CD8-positive, alpha-beta memory T cell (primary cell): ENCODE data around the gene DPH1. TPM values are rescaled to one million over a fixed set of nuclear protein-coding genes. Genes with fewer than 3 reads are reported as not detected.
A peak's percentile ranks its signal among the peaks of the same experiment; 100 is the strongest.

ENCODE experiments used
- CTCF ChIA-PET: fragments of 350-600 bp; sonication (Branson Sonifier 250); formaldehyde crosslinking; loops from one replicate; lab custom pipeline; 2021; ENCODE audit warnings: antibody characterized with exemption; lab: Charles Lee
- POLR2A ChIA-PET: fragments of 350-600 bp; sonication (Branson Sonifier 250); formaldehyde crosslinking; loops from one replicate; lab custom pipeline; 2021; ENCODE audit warnings: antibody characterized with exemption; lab: Charles Lee
- DNase-seq, 5 donors: peaks; one replicate each; pipeline versions ENCODE4 v3.0.0 to v3.0.0-alpha.2; 2020 to 2022; ENCODE audit warnings: mixed read lengths in 1 of 5
- H3K27ac ChIP-seq: one replicate; pipeline ENCODE4 v1.7.0; 2013; ENCODE audit warnings: low read depth, mild to moderate bottlenecking, low read length, moderate library complexity
- H3K27me3 ChIP-seq: 2 replicates; pipeline ENCODE4 v1.7.0; 2013; ENCODE audit warnings: low read length, mild to moderate bottlenecking; ENCODE audit not compliant: insufficient read depth, poor library complexity, severe bottlenecking
- H3K36me3 ChIP-seq: 2 replicates; pipeline ENCODE4 v1.7.0; 2013; ENCODE audit warnings: mild to moderate bottlenecking, low read length, moderate library complexity; ENCODE audit not compliant: insufficient read depth
- H3K4me1 ChIP-seq: 2 replicates; pipeline ENCODE4 v1.7.0; 2013; ENCODE audit warnings: mild to moderate bottlenecking, low read length, moderate library complexity; ENCODE audit not compliant: insufficient read depth
- H3K4me3 ChIP-seq: 2 replicates; pipeline ENCODE4 v1.7.0; 2013; ENCODE audit warnings: mild to moderate bottlenecking, low read length
- H3K9me3 ChIP-seq: 2 replicates; pipeline ENCODE4 v1.7.0; 2013; ENCODE audit warnings: mild to moderate bottlenecking, low read length
- H3K27ac Mint-ChIP-seq, 8 donors: one replicate each; pipeline ENCODE4 v1.8.0; 2020 to 2021; ENCODE audit warnings: mixed read lengths in 8 of 8, mild to moderate bottlenecking in 6 of 8, inconsistent platforms in 3 of 8, moderate library complexity in 3 of 8
- H3K27me3 Mint-ChIP-seq, 2 donors: one replicate each; pipeline ENCODE4 v1.8.0; 2020 to 2021; ENCODE audit warnings: mixed read lengths in 2 of 2, mild to moderate bottlenecking in 1 of 2, moderate library complexity in 1 of 2
- H3K36me3 Mint-ChIP-seq, 3 donors: one replicate each; pipeline ENCODE4 v1.8.0; 2020 to 2021; ENCODE audit warnings: mixed read lengths in 3 of 3, inconsistent platforms in 1 of 3, mild to moderate bottlenecking in 1 of 3
- H3K4me1 Mint-ChIP-seq, 3 donors: one replicate each; pipeline ENCODE4 v1.8.0; 2020 to 2021; ENCODE audit warnings: mixed read lengths in 3 of 3, inconsistent platforms in 1 of 3, mild to moderate bottlenecking in 1 of 3
- H3K4me3 Mint-ChIP-seq, 7 donors: one replicate each; pipeline ENCODE4 v1.8.0; 2020 to 2021; ENCODE audit warnings: mixed read lengths in 7 of 7, mild to moderate bottlenecking in 6 of 7, moderate library complexity in 4 of 7, inconsistent platforms in 2 of 7
- H3K9me3 Mint-ChIP-seq, 5 donors: one replicate each; pipeline ENCODE4 v1.8.0; 2020 to 2022; ENCODE audit warnings: mixed read lengths in 5 of 5, mild to moderate bottlenecking in 3 of 5, moderate library complexity in 2 of 5, inconsistent platforms in 1 of 5
- polyA plus RNA-seq: library from polyadenylated mRNA; unstranded; fragments of 300-500 nt; fragmentation: Illumina TruSeq; gene quantifications from one replicate; pipeline ENCODE4 v1.2.3, GENCODE V29; 2021
- total RNA-seq, 2 experiments: library from RNA; stranded (reverse); gene quantifications; one replicate each; pipeline ENCODE4 v1.2.3, GENCODE V29; 2021

DPH1 gene
- total and polyA plus RNA-seq, 3 experiments from 2014 or later = 33.2 to 43.8 (median 38.5) TPM

GRCh38 chr17:1992541-1992940 lies 37.4 kb upstream of the DPH1 start:
- no peak for DNase-seq

GRCh38 chr17:1994707-1995106 lies 35.2 kb upstream of the DPH1 start:
- Mint-ChIP-seq H3K27ac (no peak overlapping the region), H3K4me3 (no peak overlapping the region), H3K36me3 (no peaks in the 10 kb centered on the region), H3K9me3 (no peaks in the 10 kb centered on the region), H3K4me1 (peaks cover 2 to 9% (median 3%) of the 10 kb centered on the region in 3 donors), H3K27me3 (peaks cover 20 to 30% of the 10 kb centered on the region in 2 donors)
- Histone ChIP-seq H3K9me3 (no peaks in the 10 kb centered on the region), H3K4me1 (no peaks in the 10 kb centered on the region), H3K4me3 (no peak overlapping the region), H3K27me3 (peaks cover 4% of the 10 kb centered on the region), H3K36me3 (no peaks in the 10 kb centered on the region), H3K27ac (no peak overlapping the region)
- ChIA-PET POLR2A (no interaction called here), CTCF (no interaction called here)
- no peak for DNase-seq

More at GRCh38 chr17:1992541-1992940, 37.4 kb upstream of the DPH1 start:
- CTCF ChIA-PET = no interaction called here
- Histone ChIP-seq H3K27me3 (peaks cover 4% of the 10 kb centered on the region), H3K4me1 (no peaks in the 10 kb centered on the region), H3K4me3 (no peak overlapping the region), H3K27ac (no peak overlapping the region), H3K9me3 (no peaks in the 10 kb centered on the region), H3K36me3 (no peaks in the 10 kb centered on the region)
- Mint-ChIP-seq H3K27me3 (peaks cover 14 to 25% of the 10 kb centered on the region in 2 donors), H3K36me3 (no peaks in the 10 kb centered on the region), H3K4me3 (no peak overlapping the region), H3K4me1 (peaks cover 0 to 5% (median 0%) of the 10 kb centered on the region in 3 donors), H3K9me3 (no peaks in the 10 kb centered on the region), H3K27ac (no peak overlapping the region)
- POLR2A ChIA-PET = no interaction called here

GRCh38 chr17:1995321-1995892 lies 34.5 kb upstream of the DPH1 start:
- no peaks in the 10 kb centered on the region for H3K36me3 ChIP-seq
- no peak overlapping the region for H3K27ac ChIP-seq
- no peaks in the 10 kb centered on the region for H3K4me1 ChIP-seq
- Mint-ChIP-seq H3K27ac (no peak overlapping the region), H3K36me3 (no peaks in the 10 kb centered on the region), H3K4me1 (peaks cover 2 to 9% (median 3%) of the 10 kb centered on the region in 3 donors), H3K27me3 (peaks cover 20 to 36% of the 10 kb centered on the region in 2 donors), H3K4me3 (no peak overlapping the region), H3K9me3 (no peaks in the 10 kb centered on the region)
- no peak for DNase-seq
- CTCF ChIA-PET = no interaction called here
- no peak overlapping the region for H3K4me3 ChIP-seq
- no peaks in the 10 kb centered on the region for H3K9me3 ChIP-seq
- H3K27me3 ChIP-seq = peaks cover 4% of the 10 kb centered on the region
- POLR2A ChIA-PET = no interaction called here

GRCh38 chr17:1995907-1996799 lies 33.8 kb upstream of the DPH1 start:
- Mint-ChIP-seq H3K4me3 (no peak overlapping the region), H3K27me3 (peaks cover 17 to 36% of the 10 kb centered on the region in 2 donors), H3K9me3 (no peaks in the 10 kb centered on the region), H3K27ac (no peak overlapping the region), H3K4me1 (peaks cover 2 to 9% (median 3%) of the 10 kb centered on the region in 3 donors), H3K36me3 (no peaks in the 10 kb centered on the region)
- H3K36me3 ChIP-seq = no peaks in the 10 kb centered on the region
- CTCF ChIA-PET = no interaction called here
- no peaks in the 10 kb centered on the region for H3K4me1 ChIP-seq
- no peak overlapping the region for H3K4me3 ChIP-seq
- H3K9me3 ChIP-seq = no peaks in the 10 kb centered on the region
- POLR2A ChIA-PET = no interaction called here
- H3K27ac ChIP-seq = no peak overlapping the region
- peaks cover 4% of the 10 kb centered on the region for H3K27me3 ChIP-seq
- DNase-seq = no peak

GRCh38 chr17:1996800-1997288 lies 33.1 kb upstream of the DPH1 start:
- Histone ChIP-seq H3K27me3 (peaks cover 4% of the 10 kb centered on the region), H3K4me3 (no peak overlapping the region), H3K9me3 (no peaks in the 10 kb centered on the region), H3K27ac (no peak overlapping the region), H3K4me1 (no peaks in the 10 kb centered on the region), H3K36me3 (no peaks in the 10 kb centered on the region)
- H3K27ac Mint-ChIP-seq = peak overlapping the region in 1 of 8 donors; percentile 23
- H3K9me3 Mint-ChIP-seq = no peaks in the 10 kb centered on the region
- ChIA-PET POLR2A (no interaction called here), CTCF (no interaction called here)
- DNase-seq = no peak
- H3K27me3 Mint-ChIP-seq = peaks cover 17 to 36% of the 10 kb centered on the region in 2 donors
- H3K4me1 Mint-ChIP-seq = peaks cover 2 to 9% (median 3%) of the 10 kb centered on the region in 3 donors
- no peaks in the 10 kb centered on the region for H3K36me3 Mint-ChIP-seq
- no peak overlapping the region for H3K4me3 Mint-ChIP-seq

GRCh38 chr17:1997289-1997926 lies 32.5 kb upstream of the DPH1 start:
- Mint-ChIP-seq H3K27me3 (peaks cover 17 to 36% of the 10 kb centered on the region in 2 donors), H3K36me3 (no peaks in the 10 kb centered on the region), H3K4me1 (peaks cover 2 to 9% (median 3%) of the 10 kb centered on the region in 3 donors), H3K4me3 (no peak overlapping the region), H3K27ac (peak overlapping the region in 1 of 8 donors; percentile 23), H3K9me3 (no peaks in the 10 kb centered on the region)
- Histone ChIP-seq H3K27me3 (peaks cover 4% of the 10 kb centered on the region), H3K4me1 (no peaks in the 10 kb centered on the region), H3K36me3 (no peaks in the 10 kb centered on the region), H3K27ac (no peak overlapping the region), H3K4me3 (no peak overlapping the region), H3K9me3 (no peaks in the 10 kb centered on the region)
- DNase-seq = no peak
- ChIA-PET POLR2A (no interaction called here), CTCF (no interaction called here)

- Mint-ChIP-seq H3K27ac (no peak overlapping the region), H3K9me3 (no peaks in the 10 kb centered on the region), H3K27me3 (peaks cover 17 to 36% of the 10 kb centered on the region in 2 donors), H3K4me3 (no peak overlapping the region), H3K36me3 (no peaks in the 10 kb centered on the region), H3K4me1 (peaks cover 2 to 9% (median 3%) of the 10 kb centered on the region in 3 donors)
- peak in 1 of 5 donors; percentile 5 for DNase-seq
- CTCF ChIA-PET = no interaction called here
- Histone ChIP-seq H3K4me1 (no peaks in the 10 kb centered on the region), H3K9me3 (no peaks in the 10 kb centered on the region), H3K4me3 (no peak overlapping the region), H3K36me3 (no peaks in the 10 kb centered on the region), H3K27ac (no peak overlapping the region), H3K27me3 (peaks cover 4% of the 10 kb centered on the region)
- POLR2A ChIA-PET = no interaction called here
These were observed 31.8 kb upstream of the DPH1 start for GRCh38 chr17:1997927-1998742.
